Kidney (tissue), 14 donors: ENCODE results near the gene ACADM. TPM values are rescaled to one million over a fixed set of nuclear protein-coding genes. Genes with fewer than 3 reads are reported as not detected.

ENCODE experiments used
- DNase-seq, 5 donors: peaks; one replicate each; pipeline ENCODE4 v3.0.0-alpha.2; 2013 to 2020
- FAIRE-seq: peaks from 2 replicates; lab custom pipeline; 2012; peaks lifted over from hg19 to GRCh38; lab: Jason Lieb, UNC
- H3K27ac ChIP-seq, 2 donors: one replicate each; pipeline ENCODE4 v1.7.0; 2013; ENCODE audit warnings: low read depth in 2 of 2, low read length in 2 of 2, inconsistent platforms in 1 of 2
- H3K27me3 ChIP-seq: one replicate; pipeline ENCODE4 v1.7.1; 2013; ENCODE audit warnings: low read length, inconsistent platforms; ENCODE audit not compliant: control insufficient read depth, insufficient read depth
- H3K36me3 ChIP-seq, 3 donors: one replicate each; pipeline versions ENCODE4 v1.7.0 to v1.7.1; 2013; ENCODE audit warnings: low read length in 3 of 3, control low read depth in 1 of 3, inconsistent platforms in 1 of 3; ENCODE audit not compliant: insufficient read depth in 3 of 3, control insufficient read depth in 2 of 3
- H3K4me1 ChIP-seq, 3 donors: one replicate each; pipeline versions ENCODE4 v1.7.0 to v1.7.1; 2013; ENCODE audit warnings: low read length in 3 of 3, inconsistent platforms in 1 of 3, low read depth in 1 of 3; ENCODE audit not compliant: control insufficient read depth in 2 of 3, insufficient read depth in 2 of 3
- H3K4me3 ChIP-seq, 3 donors: one replicate each; pipeline versions ENCODE4 v1.7.0 to v1.8.1; 2013; ENCODE audit warnings: low read length in 3 of 3, control low read depth in 1 of 3, inconsistent platforms in 1 of 3
- H3K9ac ChIP-seq, 3 donors: one replicate each; pipeline versions ENCODE4 v1.7.0 to v1.7.1; 2013; ENCODE audit warnings: low read length in 3 of 3, control low read depth in 1 of 3, inconsistent platforms in 1 of 3
- H3K9me3 ChIP-seq, 3 donors: one replicate each; pipeline versions ENCODE4 v1.7.0 to v1.7.1; 2013; ENCODE audit warnings: low read length in 3 of 3, control low read depth in 1 of 3, inconsistent platforms in 1 of 3; ENCODE audit not compliant: control insufficient read depth in 2 of 3, insufficient read depth in 1 of 3
- CTCF ChIP-seq: IDR thresholded peaks from 3 replicates; pipeline ENCODE4 v1.5.1; 2012; ENCODE audit warnings: mild to moderate bottlenecking, moderate library complexity, borderline replicate concordance; ENCODE audit not compliant: insufficient read depth; ENCODE audit errors: extremely low read depth
- intact Hi-C: fragments of 100-400 bp; cut with DNase I; formaldehyde crosslinking; loops from one replicate; pipeline ENCODE4 v1.11.1; 2022
- polyA plus RNA-seq: library from polyadenylated mRNA; stranded (reverse); fragments of 350-450 nt; fragmentation: Illumina TruSeq; extraction: RNeasy Lipid Tissue Mini Kit (QIAGEN cat#74804); gene quantifications from one replicate; pipeline ENCODE4 v1.2.3, GENCODE V29; 2014; ENCODE audit warnings: low read depth, low replicate concordance; ENCODE audit not compliant: insufficient read depth
- total RNA-seq: library from RNA; stranded (reverse); fragmentation: NEBNext Ultra II Directional; extraction: Animal tissue kit (Norgen Biotek cat#: 25700); gene quantifications from one replicate; pipeline ENCODE4 v1.2.1, GENCODE V29; 2021
- donor health status: control.
- donor health status: control.
- donor health status: control.
- donor health status: control.
- donor health status: control.
- donor health status: DM: yes; HTN: yes; CAD: no.
- donor health status: Normal renal cell carcinoma (clear cell type).

ACADM gene
- total and polyA plus RNA-seq, 2 donors from 2014 or later: 52.1 to 196 TPM

DNA sequence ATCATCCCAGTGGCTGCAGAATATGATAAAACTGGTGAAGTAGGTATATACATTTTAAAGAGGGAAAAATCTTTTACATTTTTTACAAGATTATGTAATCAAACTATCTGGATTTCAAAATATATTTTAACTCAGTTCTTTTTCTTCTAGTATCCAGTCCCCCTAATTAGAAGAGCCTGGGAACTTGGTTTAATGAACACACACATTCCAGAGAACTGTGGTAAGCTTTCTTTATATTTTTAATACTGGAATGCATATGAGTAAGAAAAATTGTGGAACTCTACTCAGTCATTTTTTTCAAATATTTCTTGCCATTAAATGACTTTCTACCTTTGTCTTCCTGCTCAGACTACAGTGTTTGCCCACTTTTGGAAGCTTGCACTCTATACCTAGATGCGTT lies 8.2 kb downstream of the ACADM start:
- TF ChIP-seq CTCF: no peak
- Histone ChIP-seq H3K4me3 (no peak overlapping the region), H3K27me3 (no peaks in the 10 kb centered on the region), H3K27ac (no peak overlapping the region), H3K9ac (no peak overlapping the region), H3K4me1 (no peaks in the 10 kb centered on the region), H3K36me3 (peaks cover 2 to 21% (median 14%) of the 10 kb centered on the region in 3 donors), H3K9me3 (no peaks in the 10 kb centered on the region)
- no peak for DNase-seq
- intact Hi-C loops: no loop called here
- no peak for FAIRE-seq

- intact Hi-C loops: no loop called here
- peaks cover 2 to 23% (median 14%) of the 10 kb centered on the region in 3 donors for H3K36me3 ChIP-seq
- no peak for FAIRE-seq
Observed at GRCh38 chr1:75733661-75734060, 9.2 kb downstream of the ACADM start.

GRCh38 chr1:75736016-75736415 lies 11.5 kb downstream of the ACADM start:
- intact Hi-C loops: no loop called here
- Histone ChIP-seq H3K27me3 (no peaks in the 10 kb centered on the region), H3K27ac (no peak overlapping the region), H3K9me3 (no peaks in the 10 kb centered on the region), H3K4me3 (no peak overlapping the region), H3K4me1 (no peaks in the 10 kb centered on the region), H3K9ac (no peak overlapping the region), H3K36me3 (peaks cover 2 to 39% (median 16%) of the 10 kb centered on the region in 3 donors)
- FAIRE-seq: peak; percentile 50
- TF ChIP-seq CTCF: no peak
- DNase-seq: no peak

More at GRCh38 chr1:75733661-75734060, 9.2 kb downstream of the ACADM start:
- no peak for DNase-seq
- H3K9ac ChIP-seq: no peak overlapping the region
- no peak for TF ChIP-seq CTCF
- H3K4me3 ChIP-seq: no peak overlapping the region
- H3K9me3 ChIP-seq: no peaks in the 10 kb centered on the region
- H3K27ac ChIP-seq: no peak overlapping the region
- no peaks in the 10 kb centered on the region for H3K27me3 ChIP-seq
- H3K4me1 ChIP-seq: no peaks in the 10 kb centered on the region

- Histone ChIP-seq H3K27ac (no peak overlapping the region), H3K9ac (no peak overlapping the region), H3K27me3 (no peaks in the 10 kb centered on the region), H3K9me3 (no peaks in the 10 kb centered on the region), H3K4me3 (no peak overlapping the region), H3K36me3 (peaks cover 5 to 44% (median 26%) of the 10 kb centered on the region in 3 donors), H3K4me1 (no peaks in the 10 kb centered on the region)
- FAIRE-seq: no peak
- intact Hi-C loops: no loop called here
- TF ChIP-seq CTCF: no peak
- no peak for DNase-seq
Observed at GRCh38 chr1:75742047-75742625, 17.6 kb downstream of the ACADM start.
